Activated CD8-positive, alpha-beta memory T cell treated with anti-CD3 and anti-CD28 coated beads, Interleukin-2, amount 50 U/mL, for 48 hours (primary cell): Measurements from ENCODE around the gene ZNF451.

Experiments
- DNase-seq: peaks from one replicate; pipeline ENCODE4 v3.0.0-alpha.2; 2020

ZNF451 gene

GRCh38 chr6:57159127-57159526 lies 69.1 kb downstream of the ZNF451 start:
- DNase-seq: no peak

- no peak for DNase-seq
Observed at GRCh38 chr6:57162028-57162427, 72.0 kb downstream of the ZNF451 start.

- no peak for DNase-seq
Observed at GRCh38 chr6:57162516-57162915, 72.5 kb downstream of the ZNF451 start.

- DNase-seq: no peak
Observed at GRCh38 chr6:57163956-57164355, 74.0 kb downstream of the ZNF451 start.

GRCh38 chr6:57165080-57165479 lies 75.1 kb downstream of the ZNF451 start:
- DNase-seq: no peak

- peak; percentile 93 for DNase-seq
Observed at GRCh38 chr6:57172136-57173055, 82.4 kb downstream of the ZNF451 start, which contains the start of gene BAG2. Gene BAG2, plus strand, starts transcription at chr6:57172326. Its CDS starts 372 bp downstream, at chr6:57172698.

- DNase-seq: peak; percentile 62
Observed at GRCh38 chr6:57173056-57173885, 83.3 kb downstream of the ZNF451 start.

GRCh38 chr6:57173886-57174510 lies 84.0 kb downstream of the ZNF451 start:
- DNase-seq: no peak

GRCh38 chr6:57174511-57174907 lies 84.5 kb downstream of the ZNF451 start:
- no peak for DNase-seq

- DNase-seq: no peak
Observed at GRCh38 chr6:57177545-57178265, 87.7 kb downstream of the ZNF451 start.

- no peak for DNase-seq
Observed at GRCh38 chr6:57180596-57180995, 90.6 kb downstream of the ZNF451 start.

- no peak for DNase-seq
Observed at GRCh38 chr6:57182017-57182432, 92.0 kb downstream of the ZNF451 start.

GRCh38 chr6:57183336-57183735 lies 93.3 kb downstream of the ZNF451 start:
- no peak for DNase-seq

- no peak for DNase-seq
Observed at GRCh38 chr6:57190140-57190539, 100.2 kb downstream of the ZNF451 start.

- DNase-seq: no peak
Observed at GRCh38 chr6:57193177-57193576, 103.2 kb downstream of the ZNF451 start.

- no peak for DNase-seq
Observed at GRCh38 chr6:57195457-57195856, 105.5 kb downstream of the ZNF451 start.

GRCh38 chr6:57198926-57199636 lies 109.1 kb downstream of the ZNF451 start:
- DNase-seq: no peak

GRCh38 chr6:57201718-57202117 lies 111.7 kb downstream of the ZNF451 start:
- DNase-seq: no peak

GRCh38 chr6:57205550-57206328 lies 115.8 kb downstream of the ZNF451 start:
- DNase-seq: no peak

GRCh38 chr6:57207141-57207540 lies 117.2 kb downstream of the ZNF451 start:
- DNase-seq: no peak

GRCh38 chr6:57207872-57208271 lies 117.9 kb downstream of the ZNF451 start:
- DNase-seq: no peak
